HG03460 (cell line): ENCODE measurements around the gene CCDC91.

ENCODE experiments used
- ATAC-seq: cut with Tn5 transposase; IDR thresholded peaks from one replicate; pipeline ENCODE4 v1.9.1; 2021; ENCODE audit not compliant: unreplicated experiment

CCDC91 gene

DNA sequence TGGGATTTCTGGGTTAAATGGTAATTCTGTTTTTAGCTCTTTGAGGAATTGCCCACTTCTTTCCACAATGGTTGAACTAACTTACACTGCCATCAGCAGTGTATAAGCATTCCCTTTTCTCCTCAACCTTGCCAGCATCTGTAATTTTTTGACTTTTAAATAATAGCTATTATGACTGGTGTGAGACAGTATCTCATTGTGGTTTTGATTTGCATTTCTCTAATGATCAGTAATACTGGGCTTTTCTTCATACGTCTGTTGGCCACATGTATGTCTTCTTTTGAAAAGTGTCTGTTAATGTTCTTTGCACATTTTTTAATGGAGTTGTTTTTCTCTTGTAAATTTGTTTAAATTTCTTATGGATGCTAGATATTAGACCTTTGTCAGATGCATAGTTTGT, 323.7 kb downstream of the CCDC91 start:
- ATAC-seq: no peak

GRCh38 chr12:28517101-28517500, 326.8 kb downstream of the CCDC91 start:
- no peak for ATAC-seq

DNA sequence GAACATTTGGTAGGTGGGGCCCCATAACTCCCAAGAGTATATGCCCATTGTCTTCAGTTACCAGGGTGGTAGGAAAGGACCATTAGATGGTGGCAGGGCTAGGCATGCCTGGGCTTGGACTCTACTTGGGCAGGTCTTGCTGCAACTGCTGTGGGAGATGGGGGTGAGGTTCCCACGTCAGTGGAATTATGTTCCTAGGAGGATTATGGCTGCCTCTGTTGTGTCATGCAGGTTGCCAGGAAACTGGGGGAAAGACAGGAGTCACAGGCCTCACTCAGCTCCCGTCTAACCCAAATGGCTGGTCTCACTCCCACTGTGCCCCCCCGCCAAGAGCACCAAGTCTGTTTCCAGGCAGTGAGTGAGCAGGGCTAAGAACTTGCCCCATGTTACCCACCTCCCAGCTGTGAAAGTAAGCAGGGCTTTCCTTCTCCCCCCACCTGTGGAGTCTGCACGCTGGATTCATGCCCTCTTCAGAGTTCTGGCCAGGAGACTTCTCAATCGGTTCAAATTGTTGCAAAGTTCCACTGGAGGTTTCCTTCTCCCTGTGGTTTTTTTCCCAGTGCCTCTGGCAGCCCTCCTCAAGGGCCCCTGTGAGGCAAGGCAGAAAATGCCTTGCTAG, 337.5 kb downstream of the CCDC91 start:
- ATAC-seq: no peak

DNA sequence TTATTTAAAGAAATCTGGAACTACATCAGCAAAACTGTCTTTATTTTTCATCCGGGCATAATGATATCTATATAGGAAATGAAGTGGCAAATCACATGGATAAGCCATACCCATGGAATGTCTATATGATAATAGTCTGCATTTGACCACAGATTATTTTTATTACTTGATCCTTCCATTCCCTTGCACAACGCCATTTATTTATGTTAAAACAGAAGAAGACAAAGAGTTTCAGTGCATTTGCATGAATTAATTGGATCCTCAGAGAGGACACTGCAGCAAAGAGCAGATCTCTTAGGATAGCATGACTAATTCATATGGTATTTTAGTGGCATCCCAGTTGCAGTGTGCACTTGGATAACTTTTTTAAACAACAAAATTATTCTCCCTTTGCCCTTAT, 345.0 kb downstream of the CCDC91 start:
- no peak for ATAC-seq

DNA sequence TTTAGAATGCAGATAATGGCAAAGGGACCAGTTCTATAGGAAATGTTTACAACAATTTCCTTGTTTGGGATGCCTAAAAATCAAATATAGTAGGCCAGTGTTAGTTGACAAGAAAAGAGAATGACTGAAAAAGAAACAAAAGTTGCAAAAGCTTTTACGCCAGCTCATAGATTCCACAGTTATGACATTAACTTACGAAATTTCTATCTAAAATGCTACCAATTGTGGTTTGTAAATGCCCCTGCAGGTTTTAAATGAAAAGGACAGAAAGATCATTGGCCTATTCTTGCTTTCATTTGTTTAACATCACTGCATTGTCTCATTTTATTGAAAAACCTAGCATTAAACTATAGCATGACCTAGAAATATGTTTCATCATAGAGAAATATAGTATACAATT, 345.8 kb downstream of the CCDC91 start:
- no peak for ATAC-seq

GRCh38 chr12:28537474-28537873, 347.2 kb downstream of the CCDC91 start:
- no peak for ATAC-seq

- ATAC-seq: no peak
Observed at GRCh38 chr12:28539691-28540323, 349.6 kb downstream of the CCDC91 start.

DNA sequence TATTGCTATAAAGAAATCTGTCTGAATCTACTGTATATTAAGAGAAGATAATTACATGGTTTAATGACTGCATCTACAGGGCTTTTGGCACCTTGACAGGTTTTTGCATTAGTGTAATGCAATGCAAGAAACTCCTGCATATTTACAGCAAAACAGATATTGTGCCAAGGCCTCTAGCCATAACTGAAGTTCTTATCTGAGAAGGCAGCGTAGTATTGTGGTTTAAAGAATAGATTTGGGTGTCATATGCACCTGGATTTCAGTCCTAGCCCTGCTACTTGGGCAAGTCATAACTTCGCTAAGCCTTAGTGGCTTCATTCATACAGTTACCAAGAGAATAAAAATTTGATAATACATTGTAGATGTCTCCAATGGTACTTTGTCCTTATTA, 350.1 kb downstream of the CCDC91 start:
- ATAC-seq: no peak

- ATAC-seq: no peak
Observed at GRCh38 chr12:28543021-28543890, 353.0 kb downstream of the CCDC91 start.

DNA sequence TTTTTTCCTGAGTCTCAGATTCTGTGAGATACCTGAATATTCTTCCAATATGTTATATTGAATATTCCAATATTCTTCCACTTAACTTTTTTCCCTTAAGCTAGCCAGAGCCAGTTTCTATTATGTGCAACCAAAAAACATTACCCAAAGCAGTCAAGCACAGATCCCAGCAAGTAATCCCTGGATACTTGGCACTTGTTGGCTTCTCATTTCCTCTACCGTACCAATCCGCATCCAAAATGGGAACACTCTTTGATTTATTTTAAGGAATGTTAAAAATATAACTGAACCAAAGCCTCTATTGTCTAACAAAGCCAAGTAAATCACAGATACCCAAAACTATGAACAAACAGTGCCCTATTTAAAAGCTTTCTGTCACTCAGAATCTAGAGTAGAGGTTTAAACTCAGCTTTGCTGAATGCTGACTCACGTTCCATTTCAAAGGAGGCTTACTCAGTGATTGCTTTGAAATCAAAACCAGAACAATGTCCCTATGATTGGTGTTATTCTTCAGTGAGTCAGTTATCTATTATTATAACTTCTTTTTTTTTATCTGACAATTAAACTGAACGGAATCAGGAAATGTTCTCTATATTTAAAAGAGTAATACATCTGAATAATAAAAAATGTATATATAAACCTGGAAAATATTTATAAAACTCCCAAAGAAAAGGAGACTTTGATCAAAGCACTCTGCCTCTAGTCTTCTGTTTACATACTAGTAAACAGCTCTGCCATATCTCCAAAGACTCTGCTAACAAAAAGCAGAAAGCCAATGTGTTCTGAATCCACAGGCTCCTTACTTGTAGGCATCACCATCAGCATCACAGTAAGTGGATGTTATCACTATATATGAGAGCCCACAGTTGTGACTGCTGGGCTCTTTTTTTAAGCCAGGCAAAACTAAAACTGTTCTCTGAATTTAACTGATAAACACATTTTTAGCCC, 360.8 kb downstream of the CCDC91 start:
- ATAC-seq: no peak

- ATAC-seq: no peak
Observed at GRCh38 chr12:28552251-28552970, 362.2 kb downstream of the CCDC91 start.

DNA sequence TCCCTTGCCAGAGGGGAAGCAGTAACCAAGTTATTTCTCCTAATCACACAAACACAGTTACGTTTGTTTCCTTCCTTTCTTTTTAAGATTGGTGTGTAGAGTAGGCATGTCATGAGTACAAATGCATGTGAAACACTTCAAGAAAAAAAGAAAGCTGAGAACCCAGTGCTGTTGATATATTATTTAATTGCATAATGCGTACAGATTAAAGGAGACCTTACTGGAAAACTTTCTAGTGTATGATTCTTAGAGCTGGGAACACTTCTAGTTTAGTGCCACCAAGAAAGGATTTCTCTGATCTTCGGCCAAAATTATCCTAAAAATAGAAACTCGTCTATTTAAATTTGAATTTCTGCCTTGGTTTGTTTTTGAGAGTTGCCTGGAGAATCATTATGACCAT, 365.5 kb downstream of the CCDC91 start:
- no peak for ATAC-seq

- no peak for ATAC-seq
Observed at GRCh38 chr12:28558250-28558649, 368.0 kb downstream of the CCDC91 start.

DNA sequence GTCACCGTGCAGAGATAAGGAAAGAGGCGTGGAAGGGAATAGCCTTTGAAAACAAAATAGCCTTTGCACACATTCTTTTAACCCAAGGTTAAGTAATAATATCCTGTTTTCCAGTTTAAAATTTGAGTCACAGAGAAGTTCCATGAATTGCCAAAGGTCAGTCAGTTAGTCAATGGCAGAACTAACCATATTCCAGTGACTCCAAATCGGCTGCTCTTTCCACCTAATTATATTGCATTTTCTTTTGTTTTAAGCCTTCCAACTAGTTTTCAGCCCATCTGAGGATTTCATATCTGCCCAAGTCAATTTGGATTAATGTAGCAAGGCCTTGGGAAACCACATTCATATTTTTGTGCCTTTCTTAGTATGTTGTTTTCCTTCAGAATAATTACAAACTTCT, 373.0 kb downstream of the CCDC91 start:
- ATAC-seq: no peak

- ATAC-seq: no peak
Observed at GRCh38 chr12:28563936-28564335, 373.7 kb downstream of the CCDC91 start.

GRCh38 chr12:28568118-28568517, 377.9 kb downstream of the CCDC91 start:
- ATAC-seq: no peak

DNA sequence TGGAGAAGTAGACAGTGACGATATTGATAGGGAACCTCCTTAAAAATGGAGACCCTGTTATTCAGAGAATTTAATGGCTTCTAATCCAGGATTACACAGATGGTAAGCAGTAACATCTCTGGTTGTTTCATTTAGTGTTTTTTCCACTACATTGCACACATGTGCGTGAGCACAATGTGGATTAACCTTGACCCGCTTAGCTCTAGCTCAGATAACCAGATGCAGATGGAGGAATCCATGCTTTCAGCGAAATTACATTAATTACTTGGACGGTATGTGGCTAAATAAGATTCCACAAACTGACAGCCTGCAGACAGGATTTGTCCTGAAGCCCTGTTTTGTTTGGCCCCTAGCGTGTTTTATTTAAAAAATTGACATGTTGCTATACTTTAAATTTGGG, 378.4 kb downstream of the CCDC91 start:
- no peak for ATAC-seq

DNA sequence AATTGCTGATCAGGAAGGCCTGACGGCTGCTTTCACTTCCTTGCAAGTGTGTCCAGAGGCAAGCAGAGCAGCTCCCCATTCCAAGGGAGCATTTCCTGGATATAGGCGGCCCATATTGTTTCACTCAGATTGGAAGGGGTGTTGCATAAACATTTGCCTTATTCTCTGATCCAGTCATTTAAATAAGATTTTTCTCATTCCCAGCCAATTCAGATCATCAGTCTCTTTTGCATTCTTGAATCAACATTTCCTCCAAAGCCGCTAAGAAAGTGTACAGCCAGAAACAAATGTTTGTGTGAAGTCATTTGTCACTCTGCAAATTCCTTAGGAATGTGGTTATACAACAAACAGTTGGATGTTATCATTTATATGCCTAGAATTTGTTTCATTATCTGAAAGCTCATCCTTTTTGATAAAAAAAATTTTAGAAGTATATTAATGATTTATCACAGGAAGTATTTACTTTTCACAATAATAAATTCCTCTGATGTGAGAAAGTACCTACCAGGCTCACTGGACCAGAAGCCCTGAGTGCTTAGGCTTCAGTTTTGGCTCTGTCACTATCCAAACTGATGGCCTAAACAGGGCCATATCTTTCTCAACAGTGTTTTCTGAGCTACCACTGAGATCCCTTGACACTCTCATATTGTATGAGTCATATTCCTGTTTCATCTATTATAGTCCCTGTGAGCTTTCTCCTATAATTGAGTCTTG, 379.6 kb downstream of the CCDC91 start:
- ATAC-seq: no peak

GRCh38 chr12:28570811-28571210, 380.6 kb downstream of the CCDC91 start:
- ATAC-seq: no peak
